Mesenchymal stem cell (in vitro differentiated cells and primary cell): ENCODE results near the gene SEMA3D.

Source experiments
- DNase-seq: peaks from one replicate; pipeline ENCODE4 v3.0.0-alpha.2; 2013
- H2AFZ ChIP-seq: one replicate; pipeline ENCODE4 v1.6.1; 2013; ENCODE audit warnings: low read depth, mild to moderate bottlenecking, control low read depth, inconsistent platforms, low read length, moderate library complexity
- H2AK5ac ChIP-seq: 2 replicates; pipeline ENCODE4 v1.6.1; 2013; ENCODE audit warnings: low read length, moderate library complexity, mild to moderate bottlenecking, inconsistent platforms; ENCODE audit not compliant: severe bottlenecking
- H2BK120ac ChIP-seq: one replicate; pipeline ENCODE4 v1.6.1; 2013; ENCODE audit warnings: low read depth, mild to moderate bottlenecking, inconsistent platforms, low read length, moderate library complexity
- H2BK12ac ChIP-seq, 2 experiments: one replicate each; pipeline ENCODE4 v1.6.1; 2013; ENCODE audit warnings: inconsistent platforms in 2 of 2, low read length in 2 of 2, mild to moderate bottlenecking in 2 of 2, moderate library complexity in 2 of 2, control low read depth in 1 of 2
- H2BK15ac ChIP-seq: one replicate; pipeline ENCODE4 v1.6.1; 2013; ENCODE audit warnings: mild to moderate bottlenecking, low read depth, inconsistent platforms; ENCODE audit not compliant: poor library complexity, severe bottlenecking
- H2BK5ac ChIP-seq: 2 replicates; pipeline ENCODE4 v1.6.1; 2013; ENCODE audit warnings: low read depth, mild to moderate bottlenecking, low read length, control low read depth, inconsistent platforms; ENCODE audit not compliant: poor library complexity, severe bottlenecking
- H3K14ac ChIP-seq, 2 experiments: one replicate each; pipeline ENCODE4 v1.6.1; 2013; ENCODE audit warnings: inconsistent platforms in 2 of 2, low read length in 2 of 2, control low read depth in 1 of 2, mild to moderate bottlenecking in 1 of 2, moderate library complexity in 1 of 2
- H3K18ac ChIP-seq, 2 experiments: one replicate each; pipeline ENCODE4 v1.6.1; 2013; ENCODE audit warnings: inconsistent platforms in 2 of 2, low read length in 2 of 2, control low read depth in 1 of 2, low read depth in 1 of 2, mild to moderate bottlenecking in 1 of 2
- H3K23ac ChIP-seq, 2 experiments: one replicate each; pipeline ENCODE4 v1.6.1; 2013; ENCODE audit warnings: inconsistent platforms in 2 of 2, low read length in 2 of 2, mild to moderate bottlenecking in 2 of 2, moderate library complexity in 2 of 2, control low read depth in 1 of 2
- H3K27ac ChIP-seq: 2 replicates; pipeline ENCODE4 v1.5.1; 2013; ENCODE audit warnings: mild to moderate bottlenecking, moderate library complexity, low read length, control low read depth, inconsistent platforms; ENCODE audit not compliant: poor library complexity, severe bottlenecking
- H3K27me3 ChIP-seq, 2 experiments: 2 replicates each; pipeline versions ENCODE4 v1.6.1 to v1.7.0; 2013; ENCODE audit warnings: low read length in 2 of 2, mild to moderate bottlenecking in 2 of 2, moderate library complexity in 2 of 2, control low read depth in 1 of 2, inconsistent platforms in 1 of 2; ENCODE audit not compliant: control insufficient read depth in 1 of 2, insufficient read depth in 1 of 2
- H3K36me3 ChIP-seq, 2 experiments: 2 replicates each; pipeline versions ENCODE4 v1.6.1 to v1.7.0; 2013; ENCODE audit warnings: low read length in 2 of 2, control low read depth in 1 of 2, inconsistent platforms in 1 of 2, low read depth in 1 of 2, mild to moderate bottlenecking in 1 of 2; ENCODE audit not compliant: insufficient read depth in 2 of 2, control insufficient read depth in 1 of 2
- H3K4ac ChIP-seq, 2 experiments: one replicate each; pipeline ENCODE4 v1.6.1; 2013; ENCODE audit warnings: inconsistent platforms in 2 of 2, low read length in 2 of 2, mild to moderate bottlenecking in 2 of 2, moderate library complexity in 2 of 2, control low read depth in 1 of 2, low read depth in 1 of 2
- H3K4me1 ChIP-seq: 2 replicates; pipeline ENCODE4 v1.6.1; 2013; ENCODE audit warnings: low read depth, low read length, control low read depth; ENCODE audit not compliant: control insufficient read depth, insufficient read depth
- H3K4me2 ChIP-seq: 2 replicates; pipeline ENCODE4 v1.6.1; 2013; ENCODE audit warnings: low read length, mild to moderate bottlenecking, inconsistent platforms; ENCODE audit not compliant: poor library complexity, severe bottlenecking
- H3K4me3 ChIP-seq, 2 experiments: 2 replicates each; pipeline versions ENCODE4 v1.5.1 to v1.7.0; 2013; ENCODE audit warnings: low read length in 2 of 2, mild to moderate bottlenecking in 2 of 2, control low read depth in 1 of 2, low read depth in 1 of 2; ENCODE audit not compliant: insufficient read depth in 1 of 2
- H3K79me1 ChIP-seq: replicated peaks from 2 replicates; pipeline ENCODE4 v1.6.1; 2013; ENCODE audit warnings: mild to moderate bottlenecking, control low read depth, low read length, inconsistent platforms; ENCODE audit not compliant: poor library complexity, severe bottlenecking
- H3K9ac ChIP-seq: 2 replicates; pipeline ENCODE4 v1.7.0; 2013; ENCODE audit warnings: mild to moderate bottlenecking, low read length, moderate library complexity
- H3K9me3 ChIP-seq: 2 replicates; pipeline ENCODE4 v1.7.0; 2013; ENCODE audit warnings: mild to moderate bottlenecking, low read length; ENCODE audit not compliant: control insufficient read depth
- H4K8ac ChIP-seq: one replicate; pipeline ENCODE4 v1.6.1; 2013; ENCODE audit warnings: inconsistent platforms, mild to moderate bottlenecking, low read length, moderate library complexity
- H4K91ac ChIP-seq: one replicate; pipeline ENCODE4 v1.6.1; 2013; ENCODE audit warnings: mild to moderate bottlenecking, low read length, inconsistent platforms
- WGBS: methylation state at CpG from one replicate; pipeline ENCODE4 v1.1.7; 2013; ENCODE audit warnings: mixed read lengths; 5-methylcytosine and 5-hydroxymethylcytosine counted together

Gene SEMA3D

GRCh38 chr7:85215098-85215497 lies 28.2 kb upstream of the SEMA3D start:
- Histone ChIP-seq H3K9me3 (no peaks in the 10 kb centered on the region), H3K4me1 (no peaks in the 10 kb centered on the region), H3K79me1 (no peaks in the 10 kb centered on the region), H3K18ac (no peak overlapping the region), H3K27ac (no peak overlapping the region), H3K14ac (no peak overlapping the region), H2BK5ac (no peak overlapping the region), H3K4ac (no peak overlapping the region), H3K9ac (no peak overlapping the region), H2BK15ac (no peak overlapping the region), H2AK5ac (no peak overlapping the region), H2BK120ac (no peak overlapping the region), H3K4me2 (no peak overlapping the region), H3K4me3 (no peak overlapping the region), H3K36me3 (no peaks in the 10 kb centered on the region), H2AFZ (no peak overlapping the region), H4K8ac (no peak overlapping the region), H4K91ac (no peak overlapping the region), H2BK12ac (no peak overlapping the region), H3K23ac (no peak overlapping the region), H3K27me3 (no peaks in the 10 kb centered on the region)
- no peak for DNase-seq
- 100% methylated on average over 1 of the region's 1 CpG for WGBS

- Histone ChIP-seq H3K4ac (no peak overlapping the region), H3K9me3 (no peaks in the 10 kb centered on the region), H4K8ac (no peak overlapping the region), H3K4me2 (no peak overlapping the region), H3K79me1 (no peaks in the 10 kb centered on the region), H3K23ac (no peak overlapping the region), H2AFZ (no peak overlapping the region), H2BK15ac (no peak overlapping the region), H4K91ac (no peak overlapping the region), H3K36me3 (no peaks in the 10 kb centered on the region), H3K14ac (no peak overlapping the region), H2AK5ac (no peak overlapping the region), H2BK5ac (no peak overlapping the region), H2BK12ac (no peak overlapping the region), H3K27me3 (no peaks in the 10 kb centered on the region), H3K4me3 (no peak overlapping the region), H2BK120ac (no peak overlapping the region), H3K18ac (no peak overlapping the region), H3K4me1 (no peaks in the 10 kb centered on the region), H3K9ac (no peak overlapping the region), H3K27ac (no peak overlapping the region)
- no peak for DNase-seq
- no CpG with 5 or more reads among the region's 1 CpG for WGBS
These were observed 26.6 kb upstream of the SEMA3D start for GRCh38 chr7:85213500-85213899.

- Histone ChIP-seq H3K9me3 (peaks cover 2% of the 10 kb centered on the region), H2BK12ac (no peak overlapping the region), H4K91ac (no peak overlapping the region), H3K4ac (no peak overlapping the region), H3K18ac (no peak overlapping the region), H3K14ac (no peak overlapping the region), H3K27me3 (no peaks in the 10 kb centered on the region), H2BK5ac (no peak overlapping the region), H2BK15ac (no peak overlapping the region), H3K79me1 (no peaks in the 10 kb centered on the region), H2AK5ac (no peak overlapping the region), H2AFZ (no peak overlapping the region), H4K8ac (no peak overlapping the region), H3K4me2 (no peak overlapping the region), H2BK120ac (no peak overlapping the region), H3K4me3 (no peak overlapping the region), H3K9ac (no peak overlapping the region), H3K23ac (no peak overlapping the region), H3K27ac (no peak overlapping the region), H3K4me1 (no peaks in the 10 kb centered on the region), H3K36me3 (no peaks in the 10 kb centered on the region)
- 84% methylated on average over 2 of the region's 2 CpGs for WGBS
- no peak for DNase-seq
These were observed 18.9 kb upstream of the SEMA3D start for GRCh38 chr7:85205754-85206153.

GRCh38 chr7:85204496-85204895 lies 17.6 kb upstream of the SEMA3D start:
- H2BK12ac ChIP-seq: no peak overlapping the region
- no peak overlapping the region for H3K14ac ChIP-seq
- no peak overlapping the region for H2AK5ac ChIP-seq
- H4K8ac ChIP-seq: no peak overlapping the region
- H3K4me2 ChIP-seq: no peak overlapping the region
- WGBS: no CpG with 5 or more reads among the region's 2 CpGs
- H3K9me3 ChIP-seq: peaks cover 2% of the 10 kb centered on the region
- H2BK120ac ChIP-seq: no peak overlapping the region
- no peak overlapping the region for H2BK15ac ChIP-seq
- H3K4ac ChIP-seq: no peak overlapping the region
- H3K18ac ChIP-seq: no peak overlapping the region
- H3K4me1 ChIP-seq: no peaks in the 10 kb centered on the region
- no peak overlapping the region for H3K9ac ChIP-seq
- no peak overlapping the region for H2AFZ ChIP-seq
- no peak overlapping the region for H3K23ac ChIP-seq
- no peaks in the 10 kb centered on the region for H3K36me3 ChIP-seq
- no peak overlapping the region for H2BK5ac ChIP-seq
- H3K4me3 ChIP-seq: no peak overlapping the region
- no peaks in the 10 kb centered on the region for H3K79me1 ChIP-seq
- DNase-seq: no peak
- no peaks in the 10 kb centered on the region for H3K27me3 ChIP-seq
- H3K27ac ChIP-seq: no peak overlapping the region
- H4K91ac ChIP-seq: no peak overlapping the region
